HG03571 (cell line): Measurements from ENCODE around the gene MERTK.
"Not testable (repeated sequence)": the region's sequence is repeated elsewhere in the genome, so short reads cannot be mapped to it uniquely, and the experiment has no call there.

ENCODE experiments used
- ATAC-seq: cut with Tn5 transposase; IDR thresholded peaks from one replicate; pipeline ENCODE4 v1.9.1; 2021; ENCODE audit not compliant: unreplicated experiment

The MERTK gene

GRCh38 chr2:111909997-111910396, 11.6 kb downstream of the MERTK start:
- ATAC-seq: not testable (repeated sequence)

- no peak for ATAC-seq
Observed at GRCh38 chr2:111910609-111911277, 12.3 kb downstream of the MERTK start.

- not testable (repeated sequence) for ATAC-seq
Observed at GRCh38 chr2:111911295-111911977, 13.0 kb downstream of the MERTK start.

- ATAC-seq: no peak
Observed at GRCh38 chr2:111912547-111912946, 14.1 kb downstream of the MERTK start.

GRCh38 chr2:111917106-111917505, 18.7 kb downstream of the MERTK start:
- ATAC-seq: no peak

GRCh38 chr2:111918383-111918806, 20.0 kb downstream of the MERTK start:
- ATAC-seq: no peak

- ATAC-seq: no peak
Observed at GRCh38 chr2:111919365-111919764, 21.0 kb downstream of the MERTK start.

- ATAC-seq: no peak
Observed at GRCh38 chr2:111919794-111920608, 21.6 kb downstream of the MERTK start.

GRCh38 chr2:111923276-111923804, 24.9 kb downstream of the MERTK start:
- no peak for ATAC-seq

GRCh38 chr2:111924617-111925107, 26.3 kb downstream of the MERTK start:
- ATAC-seq: no peak

- ATAC-seq: no peak
Observed at GRCh38 chr2:111927723-111928122, 29.3 kb downstream of the MERTK start.

GRCh38 chr2:111930409-111930808, 32.0 kb downstream of the MERTK start:
- no peak for ATAC-seq

GRCh38 chr2:111930875-111931274, 32.5 kb downstream of the MERTK start:
- no peak for ATAC-seq

GRCh38 chr2:111932841-111933291, 34.5 kb downstream of the MERTK start:
- no peak for ATAC-seq

GRCh38 chr2:111933900-111934299, 35.5 kb downstream of the MERTK start:
- ATAC-seq: not testable (repeated sequence)

GRCh38 chr2:111936881-111937280, 38.5 kb downstream of the MERTK start:
- ATAC-seq: no peak

GRCh38 chr2:111938392-111938791, 40.0 kb downstream of the MERTK start:
- no peak for ATAC-seq

- no peak for ATAC-seq
Observed at GRCh38 chr2:111940333-111941196, 42.2 kb downstream of the MERTK start.

- ATAC-seq: no peak
Observed at GRCh38 chr2:111941531-111941930, 43.1 kb downstream of the MERTK start.

GRCh38 chr2:111944531-111945210, 46.3 kb downstream of the MERTK start:
- no peak for ATAC-seq
